Glutamatergic neuron (in vitro differentiated cells): ENCODE measurements around the gene ENO1. TPM values are rescaled to one million over a fixed set of nuclear protein-coding genes. Genes with fewer than 3 reads are reported as not detected.

Experiments
- DNase-seq: peaks from one replicate; pipeline ENCODE4 v3.0.0; 2022
- H3K27ac Mint-ChIP-seq: one replicate; pipeline ENCODE4 v1.8.0; 2020; ENCODE audit warnings: mild to moderate bottlenecking, mixed read lengths, inconsistent platforms; ENCODE audit not compliant: unreplicated experiment
- H3K27me3 Mint-ChIP-seq: one replicate; pipeline ENCODE4 v1.8.0; 2020; ENCODE audit warnings: mild to moderate bottlenecking, moderate library complexity, mixed read lengths, inconsistent platforms; ENCODE audit not compliant: unreplicated experiment
- H3K36me3 Mint-ChIP-seq: one replicate; pipeline ENCODE4 v1.8.0; 2020; ENCODE audit warnings: mild to moderate bottlenecking, mixed read lengths, inconsistent platforms; ENCODE audit not compliant: unreplicated experiment
- H3K4me1 Mint-ChIP-seq: one replicate; pipeline ENCODE4 v1.8.0; 2020; ENCODE audit warnings: mild to moderate bottlenecking, low read depth, mixed read lengths, inconsistent platforms; ENCODE audit not compliant: unreplicated experiment
- H3K4me3 Mint-ChIP-seq: one replicate; pipeline ENCODE4 v1.8.0; 2020; ENCODE audit warnings: mild to moderate bottlenecking, mixed read lengths, inconsistent platforms; ENCODE audit not compliant: unreplicated experiment
- H3K9me3 Mint-ChIP-seq: one replicate; pipeline ENCODE4 v1.8.0; 2020; ENCODE audit warnings: mild to moderate bottlenecking, moderate library complexity, mixed read lengths, inconsistent platforms; ENCODE audit not compliant: unreplicated experiment
- CTCF ChIP-seq: fragments of 200-600 bp; sonication (generic); IDR thresholded peaks from one replicate; pipeline ENCODE4 v1.5.0; 2021; ENCODE audit not compliant: partially characterized antibody, unreplicated experiment
- total RNA-seq: library from RNA; stranded (reverse); fragmentation: NEBNext Ultra II Directional; extraction: Animal tissue kit (Norgen Biotek cat#: 25700); gene quantifications from one replicate; pipeline ENCODE4 v1.2.1, GENCODE V29; 2021; ENCODE audit not compliant: unreplicated experiment

Gene ENO1
- total RNA-seq, 1 donor from 2014 or later: 357 TPM

GRCh38 chr1:8858112-8858668 is 20.3 kb downstream of the ENO1 start:
- H3K9me3 Mint-ChIP-seq: peaks cover 3% of the 10 kb centered on the region
- no peaks in the 10 kb centered on the region for H3K27me3 Mint-ChIP-seq
- H3K4me3 Mint-ChIP-seq: no peak overlapping the region
- no peak for TF ChIP-seq CTCF
- peaks cover 8% of the 10 kb centered on the region for H3K4me1 Mint-ChIP-seq
- DNase-seq: no peak
- H3K36me3 Mint-ChIP-seq: no peaks in the 10 kb centered on the region
- peak overlapping the region; percentile 36 for H3K27ac Mint-ChIP-seq

- H3K27ac Mint-ChIP-seq: no peak overlapping the region
- peaks cover 3% of the 10 kb centered on the region for H3K9me3 Mint-ChIP-seq
- TF ChIP-seq CTCF: no peak
- peaks cover 8% of the 10 kb centered on the region for H3K4me1 Mint-ChIP-seq
- no peaks in the 10 kb centered on the region for H3K36me3 Mint-ChIP-seq
- H3K4me3 Mint-ChIP-seq: no peak overlapping the region
- DNase-seq: no peak
- no peaks in the 10 kb centered on the region for H3K27me3 Mint-ChIP-seq
These were observed 21.6 kb downstream of the ENO1 start for GRCh38 chr1:8856689-8857412.

GRCh38 chr1:8854240-8854639 is 24.2 kb downstream of the ENO1 start:
- Mint-ChIP-seq H3K27me3 (peaks cover 3% of the 10 kb centered on the region), H3K9me3 (peaks cover 1% of the 10 kb centered on the region), H3K4me3 (no peak overlapping the region), H3K27ac (no peak overlapping the region), H3K4me1 (peaks cover 11% of the 10 kb centered on the region), H3K36me3 (no peaks in the 10 kb centered on the region)
- TF ChIP-seq CTCF: no peak
- DNase-seq: peak; percentile 61

GRCh38 chr1:8851060-8851459 is 27.4 kb downstream of the ENO1 start:
- Mint-ChIP-seq H3K27me3 (peaks cover 4% of the 10 kb centered on the region), H3K4me1 (peaks cover 17% of the 10 kb centered on the region), H3K9me3 (peaks cover 1% of the 10 kb centered on the region), H3K27ac (no peak overlapping the region), H3K36me3 (no peaks in the 10 kb centered on the region), H3K4me3 (no peak overlapping the region)
- DNase-seq: no peak
- TF ChIP-seq CTCF: no peak
